Uterus (tissue), 4 donors: ENCODE measurements around the gene ORC4. TPM values are rescaled to one million over a fixed set of nuclear protein-coding genes. Genes with fewer than 3 reads are reported as not detected.
"Not testable (repeated sequence)": the region's sequence is repeated elsewhere in the genome, so short reads cannot be mapped to it uniquely, and the experiment has no call there.

Experiments used
- DNase-seq, 2 donors: peaks; one replicate each; pipeline ENCODE4 v3.0.0-alpha.2; 2019 to 2020
- H3K27ac ChIP-seq, 2 donors: fragments of 200-600 bp; sonication (generic); 1 replicate in 1 of 2; 2 replicates in 1 of 2; pipeline ENCODE4 v1.5.1; 2016 to 2018
- H3K27me3 ChIP-seq, 2 donors: fragments of 200-600 bp; sonication (generic); one replicate each; pipeline ENCODE4 v1.5.1; 2018 to 2019; ENCODE audit warnings: control low read depth in 1 of 2
- H3K36me3 ChIP-seq, 2 donors: fragments of 200-600 bp; sonication (generic); one replicate each; pipeline ENCODE4 v1.5.1; 2019; ENCODE audit warnings: control low read depth in 1 of 2
- H3K4me1 ChIP-seq, 2 donors: fragments of 200-600 bp; sonication (generic); one replicate each; pipeline ENCODE4 v1.5.1; 2018 to 2019; ENCODE audit warnings: control low read depth in 1 of 2
- H3K4me3 ChIP-seq, 2 donors: fragments of 200-600 bp; sonication (generic); 1 replicate in 1 of 2; 2 replicates in 1 of 2; pipeline ENCODE4 v1.5.1; 2018 to 2019; ENCODE audit warnings: mild to moderate bottlenecking in 1 of 2
- H3K9me3 ChIP-seq, 2 donors: fragments of 200-600 bp; sonication (generic); one replicate each; pipeline ENCODE4 v1.5.1; 2019; ENCODE audit warnings: control low read depth in 1 of 2
- CTCF ChIP-seq, 4 experiments: fragments of 200-600 bp in 2 of 4; fragments of 450-650 bp in 2 of 4; sonication (generic) in 2 of 4; IDR thresholded peaks; one replicate each; pipeline ENCODE4 v1.5.1; 2016 to 2019; ENCODE audit warnings: antibody characterized with exemption in 4 of 4, mild to moderate bottlenecking in 2 of 4, moderate library complexity in 1 of 4
- POLR2A ChIP-seq, 2 donors: fragments of 450-650 bp; IDR thresholded peaks; one replicate each; pipeline ENCODE4 v1.6.1; 2016; ENCODE audit warnings: antibody characterized with exemption in 2 of 2, mild to moderate bottlenecking in 1 of 2, moderate library complexity in 1 of 2
- intact Hi-C: fragments of 100-400 bp; cut with DNase I; formaldehyde crosslinking; loops from one replicate; pipeline ENCODE4 v1.15.1; 2023; ENCODE audit warnings: low total_unique reads
- total RNA-seq, 4 donors: library from RNA; depleted of rRNA in 3 of 4; stranded (reverse); fragments of >200 nt in 3 of 4; gene quantifications; one replicate each; pipeline versions ENCODE4 v1.1.0 to v1.2.4, GENCODE V29; 2014 to 2023
- donor health status: DM: yes; HTN: yes; CAD: no.

ORC4 gene
- total RNA-seq, 4 donors from 2014 or later = 5.4 to 146 (median 65.0) TPM

DNA sequence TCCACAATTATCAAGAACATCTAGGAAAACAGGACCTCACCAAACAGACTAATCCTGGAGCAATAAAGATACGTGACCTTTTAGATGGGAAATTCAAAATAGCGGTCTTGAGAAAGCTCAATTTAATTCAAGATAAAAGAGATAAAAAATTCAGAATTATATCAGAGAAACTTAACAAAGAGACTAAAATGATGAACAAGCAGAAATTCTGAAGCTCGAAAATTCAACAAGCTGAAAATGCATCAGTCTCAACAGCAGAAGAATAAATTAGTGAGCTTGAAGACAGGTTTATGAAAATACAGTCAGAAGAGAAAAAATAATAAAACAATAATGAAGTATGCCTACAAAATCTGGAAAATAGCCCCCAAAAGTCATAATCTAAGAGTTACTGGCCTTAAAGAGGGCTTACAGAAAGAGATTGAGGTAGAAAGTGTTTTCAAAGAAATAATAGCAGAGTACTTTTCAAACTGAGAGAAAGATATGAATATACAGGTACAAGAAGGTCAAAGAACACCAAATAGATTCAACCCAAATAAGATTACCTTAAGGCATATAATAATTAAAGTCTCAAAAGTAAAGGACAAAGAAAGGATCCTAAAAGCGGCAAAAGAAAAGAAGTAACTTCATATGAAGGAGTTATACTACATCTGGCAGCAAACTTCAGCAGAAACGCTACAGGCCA, 13.2 kb downstream of the ORC4 start:
- Histone ChIP-seq H3K4me3 (no peak overlapping the region), H3K9me3 (no peaks in the 10 kb centered on the region), H3K27ac (no peak overlapping the region), H3K36me3 (no peaks in the 10 kb centered on the region), H3K4me1 (no peaks in the 10 kb centered on the region), H3K27me3 (no peaks in the 10 kb centered on the region)
- intact Hi-C loops = no loop called here
- TF ChIP-seq POLR2A (IDR thresholded peaks at IDR 0.05) = no peak
- TF ChIP-seq CTCF (IDR thresholded peaks at IDR 0.05) = no peak
- no peak for DNase-seq

GRCh38 chr2:148006249-148007007, 14.1 kb downstream of the ORC4 start:
- TF ChIP-seq POLR2A (IDR thresholded peaks at IDR 0.05) (no peak), CTCF (IDR thresholded peaks at IDR 0.05) (no peak)
- Histone ChIP-seq H3K27me3 (no peaks in the 10 kb centered on the region), H3K9me3 (no peaks in the 10 kb centered on the region), H3K27ac (no peak overlapping the region), H3K4me1 (no peaks in the 10 kb centered on the region), H3K36me3 (no peaks in the 10 kb centered on the region), H3K4me3 (no peak overlapping the region)
- intact Hi-C loops = no loop called here
- DNase-seq = no peak

DNA sequence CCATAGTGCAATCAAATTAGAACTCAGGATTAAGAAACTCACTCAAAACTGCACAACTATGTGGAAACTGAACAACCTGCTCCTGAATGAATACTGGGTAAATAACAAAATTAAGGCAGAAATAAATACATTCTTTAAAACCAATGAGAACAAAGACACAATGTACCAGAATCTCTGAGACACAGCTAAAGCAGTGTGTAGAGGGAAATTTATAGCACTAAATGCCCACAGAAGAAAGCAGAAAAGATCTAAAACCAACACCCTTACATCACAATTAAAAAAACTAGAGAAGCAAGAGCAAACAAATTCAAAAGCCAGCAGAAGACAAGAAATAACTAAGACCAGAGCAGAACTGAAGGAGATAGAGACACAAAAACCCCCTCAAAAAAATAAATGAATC, 18.1 kb downstream of the ORC4 start:
- H3K27ac ChIP-seq, H3K36me3 ChIP-seq, DNase-seq, H3K9me3 ChIP-seq, H3K4me3 ChIP-seq, H3K27me3 ChIP-seq, H3K4me1 ChIP-seq, intact Hi-C loops: not testable (repeated sequence)

GRCh38 chr2:148000095-148000494, 20.4 kb downstream of the ORC4 start:
- intact Hi-C loops = no loop called here
- H3K4me1 ChIP-seq = no peaks in the 10 kb centered on the region
- no peaks in the 10 kb centered on the region for H3K9me3 ChIP-seq
- H3K27ac ChIP-seq = no peak overlapping the region
- H3K36me3 ChIP-seq = no peaks in the 10 kb centered on the region
- no peak for TF ChIP-seq POLR2A (IDR thresholded peaks at IDR 0.05)
- no peak for TF ChIP-seq CTCF (IDR thresholded peaks at IDR 0.05)
- H3K27me3 ChIP-seq = no peaks in the 10 kb centered on the region
- H3K4me3 ChIP-seq = no peak overlapping the region
- DNase-seq = no peak

DNA sequence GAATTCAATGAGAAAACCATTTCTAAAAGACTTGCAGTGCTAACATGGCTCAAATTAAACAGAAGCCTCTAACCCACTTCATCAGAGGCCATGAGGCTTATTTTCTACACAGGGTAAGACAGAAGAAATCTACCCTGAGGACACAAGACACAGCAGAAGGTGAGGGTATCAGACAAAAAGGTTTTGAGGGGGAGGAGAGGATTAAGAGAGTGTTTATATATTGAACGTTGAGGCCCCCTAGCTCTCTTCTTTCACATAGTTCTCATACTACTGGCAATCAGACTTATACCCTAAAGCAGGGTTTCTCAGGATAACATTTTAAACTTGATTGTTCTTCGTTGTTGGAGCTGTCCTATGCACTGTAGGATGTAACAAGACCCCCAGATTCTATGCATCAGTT, 21.4 kb downstream of the ORC4 start:
- DNase-seq = no peak
- Histone ChIP-seq H3K27me3 (no peaks in the 10 kb centered on the region), H3K27ac (no peak overlapping the region), H3K4me3 (no peak overlapping the region), H3K9me3 (no peaks in the 10 kb centered on the region), H3K4me1 (no peaks in the 10 kb centered on the region), H3K36me3 (no peaks in the 10 kb centered on the region)
- no peak for TF ChIP-seq CTCF (IDR thresholded peaks at IDR 0.05)
- TF ChIP-seq POLR2A (IDR thresholded peaks at IDR 0.05) = no peak
- intact Hi-C loops = no loop called here
